HepG2 (cell line): ENCODE measurements around the gene PRSS12. TPM values are rescaled to one million over a fixed set of nuclear protein-coding genes. Genes with fewer than 3 reads are reported as not detected.

Source experiments
- ATAC-seq: fragments of 200-7000 bp; cut with Tn5 transposase; 3 replicates; pipeline ENCODE4 v1.9.1; 2020; ENCODE audit warnings: mild to moderate bottlenecking, moderate library complexity
- BruUV-seq: library from RNA; stranded (reverse); fragments of 400-500 nt; replicated peaks from 2 replicates; lab custom pipeline; 2021; lab: Mats Ljungman, UMichigan
- CTCF ChIA-PET: fragments of 300-600 bp; formaldehyde crosslinking; extraction: SDS; loops from one replicate; lab custom pipeline; 2021; ENCODE audit warnings: low total read pairs, inconsistent platforms, low intra/inter-chr PET ratio; lab: Yijun Ruan, JAX
- POLR2A ChIA-PET: fragments of 350-600 bp; sonication (Branson Sonifier 250); formaldehyde crosslinking; loops from one replicate; lab custom pipeline; 2020; ENCODE audit warnings: antibody characterized with exemption, inconsistent platforms; lab: Yijun Ruan, JAX
- DNase-seq: peaks from one replicate; pipeline ENCODE4 v3.0.0-alpha.2; 2015; ENCODE audit warnings: low spot score
- FAIRE-seq: peaks from 3 replicates; lab custom pipeline; 2011; peaks lifted over from hg19 to GRCh38; lab: Jason Lieb, UNC
- H2AFZ ChIP-seq: one replicate; pipeline ENCODE4 v1.6.1; 2011; ENCODE audit warnings: low read length, inconsistent platforms
- H3K27ac ChIP-seq: fragments of 300-600 bp; 3 replicates; pipeline ENCODE4 v1.8.0; 2011; ENCODE audit warnings: mixed run types, mild to moderate bottlenecking, mixed read lengths, low read length, inconsistent platforms; ENCODE audit not compliant: insufficient read depth; ENCODE audit errors: extremely low read length
- H3K27me3 ChIP-seq, 2 experiments: fragments of 200-600 bp in 1 of 2; 2 replicates in 1 of 2; 3 replicates in 1 of 2; pipeline versions ENCODE4 v1.6.0 to v1.8.0; 2011; ENCODE audit warnings: low read length in 2 of 2, mild to moderate bottlenecking in 2 of 2, moderate library complexity in 2 of 2, inconsistent platforms in 1 of 2; ENCODE audit not compliant: insufficient read depth in 2 of 2, control insufficient read depth in 1 of 2
- H3K36me3 ChIP-seq, 2 experiments: fragments of 200-600 bp in 1 of 2; replicated peaks in 1 of 2; 2 replicates in 1 of 2; 3 replicates in 1 of 2; pipeline versions ENCODE4 v1.5.1 to v1.8.0; 2011; ENCODE audit warnings: low read length in 2 of 2, inconsistent platforms in 1 of 2; ENCODE audit not compliant: insufficient read depth in 2 of 2, control insufficient read depth in 1 of 2
- H3K4me1 ChIP-seq: 2 replicates; pipeline ENCODE4 v1.5.1; 2012; ENCODE audit warnings: low read length, inconsistent platforms; ENCODE audit not compliant: insufficient read depth
- H3K4me2 ChIP-seq: 2 replicates; pipeline ENCODE4 v1.6.0; 2011; ENCODE audit warnings: low read depth, low read length, inconsistent platforms
- H3K4me3 ChIP-seq, 3 experiments: fragments of 200-600 bp in 1 of 3; sonication (generic), shearing (Covaris generic) in 1 of 3; replicated peaks in 1 of 3; 2 replicates each; pipeline ENCODE4 v1.5.1; 2011 to 2016; ENCODE audit warnings: low read length in 3 of 3, inconsistent platforms in 2 of 3, low read depth in 2 of 3, mild to moderate bottlenecking in 2 of 3, control low read depth in 1 of 3, mixed read lengths in 1 of 3; ENCODE audit not compliant: insufficient read depth in 1 of 3
- H3K79me2 ChIP-seq: one replicate; pipeline ENCODE4 v1.6.1; 2011; ENCODE audit warnings: low read length, inconsistent platforms; ENCODE audit not compliant: insufficient read depth
- H3K9ac ChIP-seq: 2 replicates; pipeline ENCODE4 v1.6.0; 2011; ENCODE audit warnings: mild to moderate bottlenecking, low read depth, low read length, inconsistent platforms; ENCODE audit not compliant: insufficient read depth
- H3K9me3 ChIP-seq: 2 replicates; pipeline ENCODE4 v1.5.1; 2012; ENCODE audit warnings: mild to moderate bottlenecking, low read length
- H4K20me1 ChIP-seq: 2 replicates; pipeline ENCODE4 v1.6.0; 2011; ENCODE audit warnings: inconsistent platforms, mild to moderate bottlenecking, low read length, moderate library complexity; ENCODE audit not compliant: insufficient read depth
- ATF7-NPFF ChIP-seq: sonication (generic); formaldehyde crosslinking; IDR thresholded peaks from 2 replicates; pipeline ENCODE4 v1.8.1; 2023; ENCODE audit warnings: mild to moderate bottlenecking, low read depth, missing genetic modification reagents, moderate library complexity
- ELF3 ChIP-seq: IDR thresholded peaks from 2 replicates; pipeline ENCODE4 v1.6.1; 2016; ENCODE audit warnings: missing genetic modification reagents, missing compliant biosample characterization
- KAT7 ChIP-seq: IDR thresholded peaks from 2 replicates; pipeline ENCODE4 v1.6.1; 2018; ENCODE audit warnings: borderline replicate concordance, missing compliant biosample characterization
- KLF6 ChIP-seq: IDR thresholded peaks from 2 replicates; pipeline ENCODE4 v1.8.0; 2016; ENCODE audit warnings: missing biosample characterization, missing genetic modification reagents
- MED1 ChIP-seq: sonication (generic); formaldehyde crosslinking; IDR thresholded peaks from 2 replicates; pipeline ENCODE4 v1.4.0; 2020; ENCODE audit warnings: missing genetic modification reagents
- NFAT5 ChIP-seq: sonication (generic); formaldehyde crosslinking; IDR thresholded peaks from 2 replicates; pipeline ENCODE4 v1.4.0; 2020; ENCODE audit warnings: missing genetic modification reagents
- NFYB ChIP-seq: sonication (generic); formaldehyde crosslinking; IDR thresholded peaks from 2 replicates; pipeline ENCODE4 v1.4.0; 2020; ENCODE audit warnings: missing genetic modification reagents
- NPAS2 ChIP-seq: sonication (generic); formaldehyde crosslinking; IDR thresholded peaks from 2 replicates; pipeline ENCODE4 v1.8.0; 2022; ENCODE audit warnings: mild to moderate bottlenecking, missing genetic modification reagents, borderline replicate concordance
- PAX8 ChIP-seq: sonication (generic); formaldehyde crosslinking; IDR thresholded peaks from 2 replicates; pipeline ENCODE4 v1.8.0; 2022; ENCODE audit warnings: mild to moderate bottlenecking, missing genetic modification reagents, borderline replicate concordance
- PHF20 ChIP-seq: sonication (generic); formaldehyde crosslinking; IDR thresholded peaks from 2 replicates; pipeline ENCODE4 v1.5.0; 2020; ENCODE audit warnings: mild to moderate bottlenecking, missing genetic modification reagents
- TIGD3 ChIP-seq: sonication (generic); formaldehyde crosslinking; IDR thresholded peaks from 2 replicates; pipeline ENCODE4 v1.5.1; 2020; ENCODE audit warnings: mild to moderate bottlenecking, missing genetic modification reagents, borderline replicate concordance
- ZFY ChIP-seq: sonication (generic); formaldehyde crosslinking; IDR thresholded peaks from 2 replicates; pipeline ENCODE4 v1.4.0; 2020; ENCODE audit warnings: missing genetic modification reagents
- ZGPAT ChIP-seq: IDR thresholded peaks from 2 replicates; pipeline ENCODE4 v1.6.1; 2016; ENCODE audit warnings: mild to moderate bottlenecking
- ZNF558 ChIP-seq: sonication (generic); formaldehyde crosslinking; IDR thresholded peaks from 2 replicates; pipeline ENCODE4 v1.9.0; 2022; ENCODE audit warnings: mild to moderate bottlenecking, missing genetic modification reagents, borderline replicate concordance
- WGBS: methylation state at CpG from one replicate; pipeline ENCODE4 v1.1.6; 2017; ENCODE audit warnings: low lambda C conversion rate; 5-methylcytosine and 5-hydroxymethylcytosine counted together
- in situ Hi-C: cut with HindIII; loops from 2 replicates; pipeline ENCODE4 v1.10.0; 2017; ENCODE audit warnings: low pct_unique_long_range_greater_than_20kb; ENCODE audit not compliant: extremely low pct_ligation_motif_present
- intact Hi-C: fragments of 100-400 bp; cut with micrococcal nuclease; formaldehyde crosslinking; loops from one replicate; pipeline ENCODE4 v1.10.0; 2022; ENCODE audit not compliant: unreplicated experiment
- polyA plus RNA-seq, 8 experiments: library from polyadenylated mRNA; depleted of rRNA in 3 of 8; stranded (reverse) in 7 of 8; unstranded in 1 of 8; fragments of >200 nt; fragmentation: Illumina TruSeq in 4 of 8; extraction: Trizol in 4 of 8; gene quantifications; 2 replicates each; pipeline versions ENCODE4 v1.2.1 to v1.2.3, GENCODE V29; 2011 to 2016; ENCODE audit warnings: low read depth in 4 of 8, missing spikeins in 1 of 8, mixed read lengths in 1 of 8; ENCODE audit not compliant: insufficient read depth in 1 of 8
- total RNA-seq, 5 experiments: library from RNA; depleted of rRNA; stranded (reverse); fragments of >200 nt; fragmentation: Illumina TruSeq; extraction: Trizol; gene quantifications; 2 replicates each; pipeline ENCODE4 v1.2.3, GENCODE V29; 2016; ENCODE audit warnings: low read depth in 1 of 5

PRSS12 gene
- total and polyA plus RNA-seq, 2 of the 13 experiments (the other 11 are each of a cell fraction or from before 2014, with no cell fraction given), result 0.02 TPM; not detected in 1

- TF ChIP-seq KLF6 (no peak), ZGPAT (CRISPR knock-in tag) (no peak), PHF20 (CRISPR knock-in tag) (no peak)
Observed at GRCh38 chr4:118340109-118340508, 12.7 kb downstream of the PRSS12 start (continued).

GRCh38 chr4:118338981-118339765 is 13.6 kb downstream of the PRSS12 start:
- intact Hi-C loops, result no loop called here
- no peak overlapping the region for H3K9ac ChIP-seq
- ChIA-PET POLR2A (no interaction called here), CTCF (no interaction called here)
- no peaks in the 10 kb centered on the region for H3K79me2 ChIP-seq
- H3K36me3 ChIP-seq, result no peaks in the 10 kb centered on the region
- DNase-seq (no peak), FAIRE-seq (no peak)
- H3K4me2 ChIP-seq, result no peak overlapping the region
- H3K4me1 ChIP-seq, result no peaks in the 10 kb centered on the region
- H3K9me3 ChIP-seq, result no peaks in the 10 kb centered on the region
- in situ Hi-C loops, result no loop called here
- no peaks in the 10 kb centered on the region for H4K20me1 ChIP-seq
- H2AFZ ChIP-seq, result no peak overlapping the region
- no peak for TF ChIP-seq TIGD3 (CRISPR knock-in tag)
- no peak for TF ChIP-seq NFYB (CRISPR knock-in tag)
- no peak for TF ChIP-seq PAX8 (CRISPR knock-in tag)
- no peak for TF ChIP-seq MED1 (CRISPR knock-in tag)
- no peak for TF ChIP-seq ATF7-NPFF (CRISPR knock-in tag)
- no peak for TF ChIP-seq KAT7
- TF ChIP-seq ELF3 (CRISPR knock-in tag), result no peak
- TF ChIP-seq ZFY (CRISPR knock-in tag), result no peak
- TF ChIP-seq NPAS2 (CRISPR knock-in tag), result no peak
- TF ChIP-seq ZNF558 (CRISPR knock-in tag), result no peak
- no peak for TF ChIP-seq NFAT5
- TF ChIP-seq, all 625 proteins: peak for 0
- WGBS, result 0% methylated on average over 1 of the region's 1 CpG
- ATAC-seq, result no peak
- no TSS peak for BruUV-seq
- no peak overlapping the region for H3K4me3 ChIP-seq
- no peak overlapping the region for H3K27ac ChIP-seq
- no peaks in the 10 kb centered on the region for H3K27me3 ChIP-seq
